Measurements from ENCODE around the gene MDH2. TPM values are rescaled to one million over a fixed set of nuclear protein-coding genes. Genes with fewer than 3 reads are reported as not detected.
A peak's percentile ranks its signal among the peaks of the same experiment; 100 is the strongest.
"Not testable (repeated sequence)": the region's sequence is repeated elsewhere in the genome, so short reads cannot be mapped to it uniquely, and the experiment has no call there.

Gene MDH2
- total RNA-seq, 1 donor from 2014 or later, result 81.8 TPM

DNA sequence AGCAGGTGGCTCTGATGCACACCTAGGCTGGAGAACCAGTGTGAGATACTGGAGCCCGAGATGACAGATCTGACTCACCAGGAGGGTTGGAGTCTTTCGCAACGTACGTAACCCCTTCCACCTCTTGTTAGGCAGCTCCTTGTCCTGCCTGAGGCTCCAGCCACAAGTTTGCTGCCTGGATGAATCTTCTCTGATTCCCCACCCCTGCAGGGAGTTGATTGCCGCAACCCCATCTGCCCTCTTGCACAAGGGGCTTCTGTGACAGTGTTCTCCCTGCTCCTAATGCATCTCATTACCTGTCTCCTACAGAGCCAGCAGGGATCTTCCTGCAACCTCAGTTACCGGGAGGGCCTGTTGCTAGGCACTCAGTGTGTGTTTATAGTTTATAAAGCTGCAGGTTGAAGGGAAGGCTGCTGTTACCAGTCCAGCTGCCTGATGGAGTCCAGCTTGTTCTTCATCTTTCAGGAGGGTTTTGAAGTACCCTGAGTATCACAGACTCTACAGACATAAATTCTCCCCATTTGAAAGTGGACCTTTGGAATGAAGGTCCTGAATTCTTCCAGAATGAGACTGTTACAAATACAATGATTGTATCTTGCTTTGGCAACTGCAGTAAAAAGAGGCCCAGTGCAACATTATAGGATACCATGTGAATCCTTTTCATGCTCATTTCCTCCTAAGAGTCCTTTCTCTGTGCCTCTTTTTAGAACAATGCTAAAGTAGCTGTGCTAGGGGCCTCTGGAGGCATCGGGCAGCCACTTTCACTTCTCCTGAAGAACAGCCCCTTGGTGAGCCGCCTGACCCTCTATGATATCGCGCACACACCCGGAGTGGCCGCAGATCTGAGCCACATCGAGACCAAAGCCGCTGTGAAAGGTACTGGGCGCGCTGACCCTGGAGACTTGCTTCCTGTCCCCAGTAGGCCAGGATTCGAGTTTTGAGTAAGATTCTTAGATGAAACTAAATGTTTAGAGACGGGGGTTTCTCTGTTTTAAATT is 6.5 kb downstream of the MDH2 start:
- TF ChIP-seq, protein P1, sequence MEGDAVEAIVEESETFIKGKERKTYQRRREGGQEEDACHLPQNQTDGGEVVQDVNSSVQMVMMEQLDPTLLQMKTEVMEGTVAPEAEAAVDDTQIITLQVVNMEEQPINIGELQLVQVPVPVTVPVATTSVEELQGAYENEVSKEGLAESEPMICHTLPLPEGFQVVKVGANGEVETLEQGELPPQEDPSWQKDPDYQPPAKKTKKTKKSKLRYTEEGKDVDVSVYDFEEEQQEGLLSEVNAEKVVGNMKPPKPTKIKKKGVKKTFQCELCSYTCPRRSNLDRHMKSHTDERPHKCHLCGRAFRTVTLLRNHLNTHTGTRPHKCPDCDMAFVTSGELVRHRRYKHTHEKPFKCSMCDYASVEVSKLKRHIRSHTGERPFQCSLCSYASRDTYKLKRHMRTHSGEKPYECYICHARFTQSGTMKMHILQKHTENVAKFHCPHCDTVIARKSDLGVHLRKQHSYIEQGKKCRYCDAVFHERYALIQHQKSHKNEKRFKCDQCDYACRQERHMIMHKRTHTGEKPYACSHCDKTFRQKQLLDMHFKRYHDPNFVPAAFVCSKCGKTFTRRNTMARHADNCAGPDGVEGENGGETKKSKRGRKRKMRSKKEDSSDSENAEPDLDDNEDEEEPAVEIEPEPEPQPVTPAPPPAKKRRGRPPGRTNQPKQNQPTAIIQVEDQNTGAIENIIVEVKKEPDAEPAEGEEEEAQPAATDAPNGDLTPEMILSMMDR (IDR thresholded peaks at IDR 0.05), result no peak
- TF ChIP-seq POLR2AphosphoS5 (IDR thresholded peaks at IDR 0.05; ENCODE audit: insufficient read depth in 1 of 2, low read depth in 1 of 2) (no peak), POLR2A (IDR thresholded peaks at IDR 0.05) (no peak)
- intact Hi-C loops (cut with DNase I), result no loop called here
- no peak overlapping the region for H3K4me3 ChIP-seq
- peak overlapping the region; percentile 2 for H3K27ac ChIP-seq
- H3K36me3 ChIP-seq, result peaks cover 0 to 29% of the 10 kb centered on the region in 2 donors
- no peaks in the 10 kb centered on the region for H3K9me3 ChIP-seq
- H3K4me1 ChIP-seq, result peaks cover 46% of the 10 kb centered on the region
- no peak for DNase-seq (ENCODE audit: extremely low spot score in 2 of 2)
- no peaks in the 10 kb centered on the region for H3K27me3 ChIP-seq

DNA sequence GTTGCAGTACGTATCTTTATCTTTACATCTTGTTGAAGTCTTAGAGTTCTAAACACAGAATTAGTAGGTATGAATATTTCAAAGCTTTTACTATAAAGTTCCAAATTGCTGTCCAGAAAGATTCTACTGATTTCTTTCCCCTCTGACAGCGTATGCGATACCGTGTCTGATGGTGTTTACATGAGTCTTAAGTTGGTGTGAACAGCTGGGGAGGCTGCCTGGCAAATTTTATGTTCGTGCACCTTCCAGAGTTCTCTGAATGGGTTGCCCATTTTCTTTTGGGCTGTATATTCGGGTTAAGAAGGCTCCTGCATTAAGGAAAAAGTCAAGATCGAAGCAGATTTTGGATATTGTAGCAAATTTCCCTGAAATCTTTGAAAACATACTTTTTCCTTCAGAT is 8.3 kb downstream of the MDH2 start:
- no peaks in the 10 kb centered on the region for H3K9me3 ChIP-seq
- no peak for TF ChIP-seq POLR2A (IDR thresholded peaks at IDR 0.05)
- TF ChIP-seq POLR2AphosphoS5 (IDR thresholded peaks at IDR 0.05; ENCODE audit: insufficient read depth in 1 of 2, low read depth in 1 of 2), result no peak
- TF ChIP-seq, protein P1 (IDR thresholded peaks at IDR 0.05), result no peak
- H3K27ac ChIP-seq, result no peak overlapping the region
- H3K4me3 ChIP-seq, result no peak overlapping the region
- DNase-seq (ENCODE audit: extremely low spot score in 2 of 2), result no peak
- H3K27me3 ChIP-seq, result no peaks in the 10 kb centered on the region
- peaks cover 0 to 47% of the 10 kb centered on the region in 2 donors for H3K36me3 ChIP-seq
- intact Hi-C loops (cut with DNase I), result no loop called here
- peaks cover 32% of the 10 kb centered on the region for H3K4me1 ChIP-seq

DNA sequence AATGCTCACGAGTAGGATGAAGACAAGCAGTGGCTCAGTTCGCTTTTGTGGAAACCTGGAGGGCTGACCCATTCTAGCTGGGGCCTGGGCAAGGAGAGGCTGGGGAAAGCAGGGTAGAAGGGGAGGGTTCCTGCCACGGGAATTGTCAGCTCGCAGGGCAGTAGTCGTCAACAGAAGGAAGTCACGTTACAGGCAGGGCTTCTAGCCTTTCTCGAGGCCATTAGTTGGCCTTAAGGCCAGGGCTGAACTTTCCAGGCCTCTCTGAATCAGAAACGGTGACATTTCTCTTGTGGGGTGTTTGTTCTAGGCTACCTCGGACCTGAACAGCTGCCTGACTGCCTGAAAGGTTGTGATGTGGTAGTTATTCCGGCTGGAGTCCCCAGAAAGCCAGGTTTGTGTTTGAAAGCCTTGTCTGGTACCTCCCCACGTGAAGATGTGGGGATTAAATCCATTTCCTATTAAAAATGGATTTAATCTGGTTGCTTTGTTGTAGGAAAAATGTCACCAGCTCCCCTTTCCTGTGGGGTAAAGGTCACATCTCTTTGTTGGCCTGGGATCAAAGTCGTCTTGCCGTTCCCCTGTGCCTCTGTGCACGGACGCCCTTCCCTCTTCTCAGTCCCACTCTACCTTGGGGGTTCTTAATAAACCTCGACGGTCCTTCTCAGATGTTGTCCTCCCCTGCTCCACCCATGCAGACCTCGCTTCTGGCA is 9.4 kb downstream of the MDH2 start:
- intact Hi-C loops (cut with DNase I), result no loop called here
- H3K36me3 ChIP-seq, result peaks cover 0 to 57% of the 10 kb centered on the region in 2 donors
- TF ChIP-seq POLR2A (IDR thresholded peaks at IDR 0.05) (no peak), POLR2AphosphoS5 (IDR thresholded peaks at IDR 0.05; ENCODE audit: insufficient read depth in 1 of 2, low read depth in 1 of 2) (no peak)
- TF ChIP-seq, protein P1 (IDR thresholded peaks at IDR 0.05), result no peak
- no peak for DNase-seq (ENCODE audit: extremely low spot score in 2 of 2)
- H3K9me3 ChIP-seq, result no peaks in the 10 kb centered on the region
- no peak overlapping the region for H3K27ac ChIP-seq
- no peaks in the 10 kb centered on the region for H3K27me3 ChIP-seq
- no peak overlapping the region for H3K4me3 ChIP-seq
- peaks cover 24% of the 10 kb centered on the region for H3K4me1 ChIP-seq

DNA sequence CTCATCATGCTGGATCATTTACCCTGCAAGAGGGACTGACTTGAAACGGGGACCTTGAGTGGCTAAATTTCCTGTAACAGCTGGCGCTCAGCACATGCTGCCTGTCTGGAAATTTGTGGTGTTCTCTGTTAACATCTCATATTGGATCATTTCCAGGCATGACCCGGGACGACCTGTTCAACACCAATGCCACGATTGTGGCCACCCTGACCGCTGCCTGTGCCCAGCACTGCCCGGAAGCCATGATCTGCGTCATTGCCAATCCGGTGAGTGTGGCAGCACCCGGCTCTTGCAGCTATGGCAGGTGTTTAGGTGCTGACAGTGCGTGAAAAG is 9.9 kb downstream of the MDH2 start:
- Histone ChIP-seq H3K4me3 (no peak overlapping the region), H3K27ac (no peak overlapping the region), H3K9me3 (no peaks in the 10 kb centered on the region), H3K4me1 (peaks cover 19% of the 10 kb centered on the region), H3K27me3 (no peaks in the 10 kb centered on the region), H3K36me3 (peaks cover 0 to 63% of the 10 kb centered on the region in 2 donors)
- TF ChIP-seq POLR2A (IDR thresholded peaks at IDR 0.05), result no peak
- TF ChIP-seq POLR2AphosphoS5 (IDR thresholded peaks at IDR 0.05; ENCODE audit: insufficient read depth in 1 of 2, low read depth in 1 of 2), result no peak
- TF ChIP-seq, protein P1 (IDR thresholded peaks at IDR 0.05), result no peak
- no peak for DNase-seq (ENCODE audit: extremely low spot score in 2 of 2)
- intact Hi-C loops (cut with DNase I), result no loop called here

DNA sequence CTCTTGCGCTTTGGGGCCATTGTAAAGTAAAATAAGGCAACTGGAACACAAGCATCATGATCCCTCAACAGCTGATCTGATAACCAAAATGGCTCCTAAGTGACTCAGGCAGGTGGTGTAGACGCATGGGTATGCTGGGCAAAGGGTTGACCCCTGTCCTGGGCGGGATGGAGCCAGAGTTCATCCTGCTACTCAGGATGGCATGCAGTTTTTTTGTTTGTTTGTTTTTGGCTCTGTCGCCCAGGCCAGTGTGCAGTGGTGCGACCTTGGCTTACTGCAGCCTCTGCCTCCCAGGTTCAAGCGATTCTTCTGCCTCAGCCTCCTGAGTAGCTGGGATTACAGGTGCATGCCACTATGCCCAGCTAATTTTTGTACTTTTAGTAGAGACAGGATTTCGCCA is 10.8 kb downstream of the MDH2 start:
- DNase-seq (ENCODE audit: extremely low spot score in 2 of 2); H3K4me3 ChIP-seq; H3K27me3 ChIP-seq; H3K27ac ChIP-seq; intact Hi-C loops (cut with DNase I); H3K9me3 ChIP-seq: not testable (repeated sequence)
- Histone ChIP-seq H3K36me3 (peaks cover 0 to 70% of the 10 kb centered on the region in 2 donors), H3K4me1 (peaks cover 11% of the 10 kb centered on the region)

All from vagina (tissue), 2 donors.